ENCODE measurements around the gene KRTAP2-2. TPM values are rescaled to one million over a fixed set of nuclear protein-coding genes. Genes with fewer than 3 reads are reported as not detected.
"Not testable (repeated sequence)": the region's sequence is repeated elsewhere in the genome, so short reads cannot be mapped to it uniquely, and the experiment has no call there.

Gene KRTAP2-2
- total and polyA plus RNA-seq, 2 donors from 2014 or later: not detected

- H3K9ac ChIP-seq (ENCODE audit: low read length in 3 of 3): no peak overlapping the region
- no peaks in the 10 kb centered on the region for H3K27me3 ChIP-seq (ENCODE audit: control insufficient read depth, insufficient read depth, low read length)
- DNase-seq (no peak), FAIRE-seq (no peak)
- no peaks in the 10 kb centered on the region for H3K36me3 ChIP-seq (ENCODE audit: control insufficient read depth in 2 of 3, insufficient read depth in 3 of 3, low read length in 3 of 3)
- no peak overlapping the region for H3K27ac ChIP-seq (ENCODE audit: low read depth in 2 of 2, low read length in 2 of 2)
- H3K4me3 ChIP-seq (ENCODE audit: low read length in 3 of 3): no peak overlapping the region
- intact Hi-C loops (cut with DNase I): no loop called here
- TF ChIP-seq CTCF (IDR thresholded peaks at IDR 0.05; ENCODE audit: borderline replicate concordance, extremely low read depth, insufficient read depth): no peak
- no peaks in the 10 kb centered on the region for H3K9me3 ChIP-seq (ENCODE audit: control insufficient read depth in 2 of 3, insufficient read depth in 1 of 3, low read length in 3 of 3)
- no peaks in the 10 kb centered on the region for H3K4me1 ChIP-seq (ENCODE audit: control insufficient read depth in 2 of 3, insufficient read depth in 2 of 3, low read depth in 1 of 3, low read length in 3 of 3)
These were observed 6.9 kb upstream of the KRTAP2-2 start for GRCh38 chr17:41061964-41062363.

GRCh38 chr17:41060052-41060604 is 5.1 kb upstream of the KRTAP2-2 start, which contains the start of gene KRTAP2-3:
Gene KRTAP2-3 (minus strand): TSS chr17:41060114. CDS start chr17:41060050, 64 bp downstream.
- intact Hi-C loops (cut with DNase I): no loop called here
- no peak within 1 kb of the TSS for H3K4me3 ChIP-seq (ENCODE audit: low read length in 3 of 3)
- no peaks in the 10 kb centered on the region for H3K4me1 ChIP-seq (ENCODE audit: control insufficient read depth in 2 of 3, insufficient read depth in 2 of 3, low read depth in 1 of 3, low read length in 3 of 3)
- no peak within 1 kb of the TSS for H3K27ac ChIP-seq (ENCODE audit: low read depth in 2 of 2, low read length in 2 of 2)
- no peaks in the 10 kb centered on the region for H3K36me3 ChIP-seq (ENCODE audit: control insufficient read depth in 2 of 3, insufficient read depth in 3 of 3, low read length in 3 of 3)
- TF ChIP-seq CTCF (IDR thresholded peaks at IDR 0.05; ENCODE audit: borderline replicate concordance, extremely low read depth, insufficient read depth): no peak
- H3K27me3 ChIP-seq (ENCODE audit: control insufficient read depth, insufficient read depth, low read length): no peaks in the 10 kb centered on the region
- FAIRE-seq (no peak), DNase-seq (peak in 2 of 5 donors; percentile 8 to 14)
- H3K9me3 ChIP-seq (ENCODE audit: control insufficient read depth in 2 of 3, insufficient read depth in 1 of 3, low read length in 3 of 3): no peaks in the 10 kb centered on the region
- no peak within 1 kb of the TSS for H3K9ac ChIP-seq (ENCODE audit: low read length in 3 of 3)

- H3K4me1 ChIP-seq (ENCODE audit: control insufficient read depth in 2 of 3, insufficient read depth in 2 of 3, low read depth in 1 of 3, low read length in 3 of 3); H3K4me3 ChIP-seq (ENCODE audit: low read length in 3 of 3); FAIRE-seq; H3K9me3 ChIP-seq (ENCODE audit: control insufficient read depth in 2 of 3, insufficient read depth in 1 of 3, low read length in 3 of 3); intact Hi-C loops (cut with DNase I); H3K27ac ChIP-seq (ENCODE audit: low read depth in 2 of 2, low read length in 2 of 2); H3K36me3 ChIP-seq (ENCODE audit: control insufficient read depth in 2 of 3, insufficient read depth in 3 of 3, low read length in 3 of 3); H3K9ac ChIP-seq (ENCODE audit: low read length in 3 of 3); H3K27me3 ChIP-seq (ENCODE audit: control insufficient read depth, insufficient read depth, low read length): not testable (repeated sequence)
- peak in 1 of 5 donors; percentile 12 for DNase-seq
These were observed 4.4 kb upstream of the KRTAP2-2 start for GRCh38 chr17:41059276-41060051.

- Histone ChIP-seq H3K9ac (ENCODE audit: low read length in 3 of 3) (no peak overlapping the region), H3K4me3 (ENCODE audit: low read length in 3 of 3) (no peak overlapping the region), H3K9me3 (ENCODE audit: control insufficient read depth in 2 of 3, insufficient read depth in 1 of 3, low read length in 3 of 3) (no peaks in the 10 kb centered on the region), H3K27ac (ENCODE audit: low read depth in 2 of 2, low read length in 2 of 2) (no peak overlapping the region), H3K4me1 (ENCODE audit: control insufficient read depth in 2 of 3, insufficient read depth in 2 of 3, low read depth in 1 of 3, low read length in 3 of 3) (no peaks in the 10 kb centered on the region), H3K27me3 (ENCODE audit: control insufficient read depth, insufficient read depth, low read length) (no peaks in the 10 kb centered on the region), H3K36me3 (ENCODE audit: control insufficient read depth in 2 of 3, insufficient read depth in 3 of 3, low read length in 3 of 3) (no peaks in the 10 kb centered on the region)
- DNase-seq (no peak), FAIRE-seq (no peak)
- no peak for TF ChIP-seq CTCF (IDR thresholded peaks at IDR 0.05; ENCODE audit: borderline replicate concordance, extremely low read depth, insufficient read depth)
- intact Hi-C loops (cut with DNase I): no loop called here
These were observed 3.7 kb upstream of the KRTAP2-2 start for GRCh38 chr17:41058741-41059140.
